Kidney (tissue), 14 donors: ENCODE data around the gene CSF2RB. TPM values are rescaled to one million over a fixed set of nuclear protein-coding genes. Genes with fewer than 3 reads are reported as not detected.

Source experiments
- DNase-seq, 5 donors: peaks; one replicate each; pipeline ENCODE4 v3.0.0-alpha.2; 2013 to 2020
- FAIRE-seq: peaks from 2 replicates; lab custom pipeline; 2012; peaks lifted over from hg19 to GRCh38; lab: Jason Lieb, UNC
- H3K27ac ChIP-seq, 2 donors: one replicate each; pipeline ENCODE4 v1.7.0; 2013; ENCODE audit warnings: low read depth in 2 of 2, low read length in 2 of 2, inconsistent platforms in 1 of 2
- H3K27me3 ChIP-seq: one replicate; pipeline ENCODE4 v1.7.1; 2013; ENCODE audit warnings: low read length, inconsistent platforms; ENCODE audit not compliant: control insufficient read depth, insufficient read depth
- H3K36me3 ChIP-seq, 3 donors: one replicate each; pipeline versions ENCODE4 v1.7.0 to v1.7.1; 2013; ENCODE audit warnings: low read length in 3 of 3, control low read depth in 1 of 3, inconsistent platforms in 1 of 3; ENCODE audit not compliant: insufficient read depth in 3 of 3, control insufficient read depth in 2 of 3
- H3K4me1 ChIP-seq, 3 donors: one replicate each; pipeline versions ENCODE4 v1.7.0 to v1.7.1; 2013; ENCODE audit warnings: low read length in 3 of 3, inconsistent platforms in 1 of 3, low read depth in 1 of 3; ENCODE audit not compliant: control insufficient read depth in 2 of 3, insufficient read depth in 2 of 3
- H3K4me3 ChIP-seq, 3 donors: one replicate each; pipeline versions ENCODE4 v1.7.0 to v1.8.1; 2013; ENCODE audit warnings: low read length in 3 of 3, control low read depth in 1 of 3, inconsistent platforms in 1 of 3
- H3K9ac ChIP-seq, 3 donors: one replicate each; pipeline versions ENCODE4 v1.7.0 to v1.7.1; 2013; ENCODE audit warnings: low read length in 3 of 3, control low read depth in 1 of 3, inconsistent platforms in 1 of 3
- H3K9me3 ChIP-seq, 3 donors: one replicate each; pipeline versions ENCODE4 v1.7.0 to v1.7.1; 2013; ENCODE audit warnings: low read length in 3 of 3, control low read depth in 1 of 3, inconsistent platforms in 1 of 3; ENCODE audit not compliant: control insufficient read depth in 2 of 3, insufficient read depth in 1 of 3
- CTCF ChIP-seq: IDR thresholded peaks from 3 replicates; pipeline ENCODE4 v1.5.1; 2012; ENCODE audit warnings: mild to moderate bottlenecking, moderate library complexity, borderline replicate concordance; ENCODE audit not compliant: insufficient read depth; ENCODE audit errors: extremely low read depth
- intact Hi-C: fragments of 100-400 bp; cut with DNase I; formaldehyde crosslinking; loops from one replicate; pipeline ENCODE4 v1.11.1; 2022
- polyA plus RNA-seq: library from polyadenylated mRNA; stranded (reverse); fragments of 350-450 nt; fragmentation: Illumina TruSeq; extraction: RNeasy Lipid Tissue Mini Kit (QIAGEN cat#74804); gene quantifications from one replicate; pipeline ENCODE4 v1.2.3, GENCODE V29; 2014; ENCODE audit warnings: low read depth, low replicate concordance; ENCODE audit not compliant: insufficient read depth
- total RNA-seq: library from RNA; stranded (reverse); fragmentation: NEBNext Ultra II Directional; extraction: Animal tissue kit (Norgen Biotek cat#: 25700); gene quantifications from one replicate; pipeline ENCODE4 v1.2.1, GENCODE V29; 2021
- donor health status: control.
- donor health status: control.
- donor health status: control.
- donor health status: control.
- donor health status: control.
- donor health status: DM: yes; HTN: yes; CAD: no.
- donor health status: Normal renal cell carcinoma (clear cell type).

The CSF2RB gene
- total and polyA plus RNA-seq, 2 donors from 2014 or later: 1.0 to 11.4 TPM

GRCh38 chr22:36935313-36935610 lies 21.8 kb downstream of the CSF2RB start:
- H3K27me3 ChIP-seq: no peaks in the 10 kb centered on the region
- H3K4me1 ChIP-seq: no peaks in the 10 kb centered on the region
- intact Hi-C loops: no loop called here
- no peak overlapping the region for H3K27ac ChIP-seq
- TF ChIP-seq CTCF: no peak
- no peak overlapping the region for H3K4me3 ChIP-seq
- H3K9ac ChIP-seq: no peak overlapping the region
- H3K9me3 ChIP-seq: no peaks in the 10 kb centered on the region
- DNase-seq (no peak), FAIRE-seq (no peak)
- no peaks in the 10 kb centered on the region for H3K36me3 ChIP-seq

DNA sequence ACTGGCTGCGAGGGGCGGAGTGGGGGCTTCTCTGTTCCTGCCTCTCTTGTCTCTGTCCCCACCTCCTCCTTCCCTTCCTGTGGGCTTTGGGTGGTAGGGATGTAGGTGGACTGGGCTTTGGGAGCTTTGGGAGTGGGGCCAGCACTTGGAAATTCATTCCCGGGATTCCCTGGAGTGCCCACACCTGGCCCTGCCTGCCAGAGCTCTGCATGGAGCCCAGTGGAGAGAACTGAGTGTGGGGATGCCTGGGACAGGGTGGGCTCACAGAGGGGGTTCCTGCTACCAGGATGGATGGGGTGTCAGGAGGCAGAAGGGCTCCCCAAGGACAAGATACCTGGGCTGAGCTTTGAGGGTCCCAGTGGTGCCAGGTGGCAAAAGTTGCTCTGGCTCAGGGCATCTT lies 22.3 kb downstream of the CSF2RB start:
- no peaks in the 10 kb centered on the region for H3K9me3 ChIP-seq
- no peak overlapping the region for H3K4me3 ChIP-seq
- TF ChIP-seq CTCF: no peak
- no peaks in the 10 kb centered on the region for H3K27me3 ChIP-seq
- H3K36me3 ChIP-seq: no peaks in the 10 kb centered on the region
- no peak overlapping the region for H3K27ac ChIP-seq
- no peaks in the 10 kb centered on the region for H3K4me1 ChIP-seq
- intact Hi-C loops: no loop called here
- DNase-seq (no peak), FAIRE-seq (no peak)
- no peak overlapping the region for H3K9ac ChIP-seq

GRCh38 chr22:36936362-36937116 lies 23.1 kb downstream of the CSF2RB start:
- no peak for TF ChIP-seq CTCF
- no peak overlapping the region for H3K27ac ChIP-seq
- H3K4me3 ChIP-seq: no peak overlapping the region
- no peaks in the 10 kb centered on the region for H3K9me3 ChIP-seq
- FAIRE-seq: no peak
- H3K27me3 ChIP-seq: no peaks in the 10 kb centered on the region
- intact Hi-C loops: no loop called here
- no peaks in the 10 kb centered on the region for H3K36me3 ChIP-seq
- no peaks in the 10 kb centered on the region for H3K4me1 ChIP-seq
- H3K9ac ChIP-seq: no peak overlapping the region
- DNase-seq: peak in 1 of 5 donors; percentile 59
